ENCODE results near the gene KICS2.
"Not testable (repeated sequence)": the region's sequence is repeated elsewhere in the genome, so short reads cannot be mapped to it uniquely, and the experiment has no call there.

The KICS2 gene

GRCh38 chr12:64216239-64216638, 5.9 kb downstream of the KICS2 start:
- DNase-seq (ENCODE audit: low spot score), result no peak

DNA sequence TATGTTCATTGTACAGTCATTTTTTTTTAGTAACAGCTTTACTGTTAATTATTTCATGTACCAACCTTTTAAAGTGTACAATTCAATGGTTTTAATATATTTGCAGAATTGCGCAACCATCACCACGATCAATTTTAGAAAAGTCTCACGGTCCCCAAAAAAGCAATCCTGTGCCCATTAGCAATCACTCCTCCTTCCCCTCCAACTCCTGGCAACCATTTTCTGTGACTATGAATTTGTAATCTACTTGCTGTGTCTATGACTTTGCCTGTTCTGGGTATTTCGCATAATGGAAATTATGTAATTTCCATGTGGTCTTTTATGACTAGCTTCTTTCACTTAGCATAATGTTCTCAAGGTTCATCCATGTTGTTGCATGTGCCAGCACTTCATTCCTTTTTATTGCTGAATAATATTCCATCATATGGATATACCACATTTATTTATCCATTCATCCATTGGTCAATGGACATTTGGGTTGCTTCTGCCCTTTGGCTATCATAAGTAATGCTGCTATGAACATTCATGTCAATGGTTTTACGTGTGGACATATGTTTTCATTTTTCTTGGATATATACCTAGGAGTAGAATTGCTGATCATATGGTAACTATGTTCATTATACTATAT, 9.9 kb downstream of the KICS2 start:
- no peak for DNase-seq (ENCODE audit: low spot score)

GRCh38 chr12:64207453-64207852, 14.6 kb downstream of the KICS2 start:
- no peak for DNase-seq (ENCODE audit: low spot score)

DNA sequence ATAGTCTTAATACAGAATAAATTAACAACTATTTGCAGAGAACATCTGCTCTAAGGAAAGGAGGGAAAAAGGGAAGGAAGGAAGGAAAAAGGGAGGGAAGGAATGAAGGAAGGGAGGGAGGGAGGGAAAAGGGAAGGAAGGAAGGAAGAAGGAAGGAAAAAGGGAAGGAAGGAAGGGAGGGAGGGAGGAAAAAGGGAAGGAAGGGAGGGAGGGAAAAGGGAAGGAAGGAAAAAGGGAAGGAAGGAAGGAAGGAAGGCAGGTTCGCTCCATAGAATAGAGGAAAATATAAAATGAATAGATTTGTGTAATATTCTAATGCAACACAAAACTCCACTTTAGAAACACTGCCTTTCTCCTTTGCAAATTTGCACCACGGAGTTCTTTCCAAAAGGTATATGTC, 16.6 kb downstream of the KICS2 start:
- no peak for DNase-seq (ENCODE audit: low spot score)

- no peak for DNase-seq (ENCODE audit: low spot score)
These were observed 18.3 kb downstream of the KICS2 start for GRCh38 chr12:64203775-64204174.

DNA sequence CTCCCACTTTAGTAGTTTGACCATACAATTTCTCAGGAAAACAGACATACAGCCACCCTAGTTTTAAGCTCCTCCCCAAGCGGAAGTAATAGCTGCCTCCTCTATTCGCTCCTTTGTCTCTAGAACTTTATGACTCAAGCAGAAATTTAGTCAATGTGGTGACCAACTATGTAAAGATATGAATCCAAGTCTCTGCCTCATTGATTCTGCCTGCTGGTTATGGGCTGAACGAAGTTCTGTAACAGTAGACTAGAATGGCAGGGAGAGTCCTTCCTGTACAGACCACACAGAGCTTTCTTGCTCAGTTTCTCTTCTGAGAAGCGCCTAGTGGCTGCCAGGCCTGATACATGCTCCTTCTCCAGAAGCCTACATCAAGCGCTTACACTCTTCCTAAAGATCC, 19.1 kb downstream of the KICS2 start:
- no peak for DNase-seq (ENCODE audit: low spot score)

DNA sequence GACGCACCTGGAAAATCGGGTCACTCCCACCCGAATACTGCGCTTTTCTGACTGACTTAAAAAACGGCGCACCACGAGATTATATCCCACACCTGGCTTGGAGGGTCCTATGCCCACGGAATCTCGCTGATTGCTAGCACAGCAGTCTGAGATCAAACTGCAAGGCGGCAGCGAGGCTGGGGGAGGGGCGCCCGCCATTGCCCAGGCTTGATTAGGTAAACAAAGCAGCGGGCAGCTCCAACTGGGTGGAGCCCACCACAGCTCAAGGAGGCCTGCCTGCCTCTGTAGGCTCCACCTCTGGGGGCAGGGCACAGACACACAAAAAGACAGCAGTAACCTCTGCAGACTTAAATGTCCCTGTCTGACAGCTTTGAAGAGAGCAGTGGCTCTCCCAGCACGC, 26.3 kb downstream of the KICS2 start:
- DNase-seq (ENCODE audit: low spot score), result not testable (repeated sequence)

- DNase-seq (ENCODE audit: low spot score), result no peak
These were observed 27.6 kb downstream of the KICS2 start for GRCh38 chr12:64194333-64195149.

GRCh38 chr12:64193931-64194330, 28.2 kb downstream of the KICS2 start:
- no peak for DNase-seq (ENCODE audit: low spot score)

- peak; percentile 32 for DNase-seq (ENCODE audit: low spot score)
These were observed 29.3 kb downstream of the KICS2 start for GRCh38 chr12:64192644-64193444.

DNA sequence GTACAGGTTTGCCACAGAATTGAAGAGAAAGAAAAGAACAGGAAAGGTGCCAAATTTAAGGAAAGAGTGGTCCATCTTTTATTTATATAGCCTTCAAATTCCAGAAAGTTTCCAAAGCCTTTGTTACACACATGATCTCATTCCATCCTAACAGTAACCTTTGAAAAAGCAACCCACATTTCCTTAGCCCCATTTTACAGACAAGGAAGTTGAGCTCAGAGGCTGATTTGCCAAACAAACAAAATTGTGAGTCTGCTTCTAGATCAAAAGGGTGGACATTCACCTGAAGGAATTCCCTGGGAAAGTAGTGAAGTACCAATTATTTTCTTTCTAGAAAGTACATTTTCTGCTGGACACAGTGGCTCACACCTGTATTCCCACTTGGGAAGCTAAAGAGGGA, 32.0 kb downstream of the KICS2 start:
- no peak for DNase-seq (ENCODE audit: low spot score)

- DNase-seq (ENCODE audit: low spot score), result no peak
These were observed 32.6 kb downstream of the KICS2 start for GRCh38 chr12:64189530-64189929.

GRCh38 chr12:64187794-64188193, 34.3 kb downstream of the KICS2 start:
- DNase-seq (ENCODE audit: low spot score), result no peak

DNA sequence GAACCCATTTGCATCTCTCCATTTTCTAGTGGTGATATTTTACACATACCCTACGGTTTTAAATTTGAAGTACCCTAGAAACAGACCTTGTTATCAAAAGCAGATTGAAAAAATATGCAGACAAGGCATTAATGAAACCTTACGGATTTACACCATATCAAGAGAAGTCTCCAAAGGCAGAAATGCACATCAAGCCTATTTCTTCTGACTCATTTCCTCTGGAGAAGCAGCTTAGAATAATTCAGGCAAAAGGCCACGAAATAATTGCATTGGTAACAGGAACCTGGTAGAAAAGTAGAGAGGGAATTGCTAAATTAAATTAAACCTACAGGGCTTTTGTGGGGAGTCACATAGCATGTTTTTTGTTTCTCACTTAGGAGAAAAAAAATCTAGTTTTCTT, 34.7 kb downstream of the KICS2 start:
- DNase-seq (ENCODE audit: low spot score), result no peak

GRCh38 chr12:64186789-64187188, 35.3 kb downstream of the KICS2 start:
- DNase-seq (ENCODE audit: low spot score), result peak; percentile 66

DNA sequence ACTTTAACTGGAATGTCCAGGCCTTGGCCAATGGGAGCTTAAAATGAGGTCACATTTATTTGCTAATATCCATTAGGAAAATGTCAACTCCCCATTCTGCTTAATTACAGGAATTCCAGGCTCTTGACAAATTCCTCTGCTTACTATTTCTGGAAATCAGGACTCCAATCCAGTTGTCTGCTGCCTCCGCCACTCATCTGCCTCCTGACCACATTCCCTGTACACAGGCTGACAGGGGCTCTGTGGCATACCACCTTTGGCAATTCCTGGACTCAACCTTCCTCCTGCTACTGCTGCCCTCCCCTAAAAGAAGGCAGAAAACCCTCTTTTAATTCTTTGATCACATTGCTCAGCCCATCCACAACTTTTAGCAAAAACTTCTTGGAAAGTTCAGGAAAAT, 37.9 kb downstream of the KICS2 start:
- DNase-seq (ENCODE audit: low spot score), result no peak

GRCh38 chr12:64181430-64182291, 40.4 kb downstream of the KICS2 start:
- no peak for DNase-seq (ENCODE audit: low spot score)

- DNase-seq (ENCODE audit: low spot score), result no peak
These were observed 41.1 kb downstream of the KICS2 start for GRCh38 chr12:64180951-64181350.

DNA sequence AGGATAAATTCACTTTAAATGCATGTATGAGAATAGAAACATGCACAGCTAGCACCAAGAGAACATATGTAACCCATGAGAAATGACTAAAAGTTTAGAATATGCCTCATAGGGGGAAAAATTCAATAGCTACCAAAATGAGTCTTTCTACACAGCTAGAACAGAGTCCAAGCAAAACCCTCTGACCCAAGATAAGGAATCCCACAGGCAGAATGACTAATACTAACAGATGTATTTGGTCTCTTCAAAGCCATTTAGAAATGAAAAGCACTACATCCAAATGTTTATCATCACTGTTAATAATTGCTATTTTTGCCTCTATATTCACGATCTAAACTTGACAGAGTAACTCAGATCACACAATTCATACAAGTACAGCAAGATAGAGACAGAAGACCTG, 44.0 kb downstream of the KICS2 start:
- no peak for DNase-seq (ENCODE audit: low spot score)

GRCh38 chr12:64177001-64177400, 45.1 kb downstream of the KICS2 start:
- no peak for DNase-seq (ENCODE audit: low spot score)

DNA sequence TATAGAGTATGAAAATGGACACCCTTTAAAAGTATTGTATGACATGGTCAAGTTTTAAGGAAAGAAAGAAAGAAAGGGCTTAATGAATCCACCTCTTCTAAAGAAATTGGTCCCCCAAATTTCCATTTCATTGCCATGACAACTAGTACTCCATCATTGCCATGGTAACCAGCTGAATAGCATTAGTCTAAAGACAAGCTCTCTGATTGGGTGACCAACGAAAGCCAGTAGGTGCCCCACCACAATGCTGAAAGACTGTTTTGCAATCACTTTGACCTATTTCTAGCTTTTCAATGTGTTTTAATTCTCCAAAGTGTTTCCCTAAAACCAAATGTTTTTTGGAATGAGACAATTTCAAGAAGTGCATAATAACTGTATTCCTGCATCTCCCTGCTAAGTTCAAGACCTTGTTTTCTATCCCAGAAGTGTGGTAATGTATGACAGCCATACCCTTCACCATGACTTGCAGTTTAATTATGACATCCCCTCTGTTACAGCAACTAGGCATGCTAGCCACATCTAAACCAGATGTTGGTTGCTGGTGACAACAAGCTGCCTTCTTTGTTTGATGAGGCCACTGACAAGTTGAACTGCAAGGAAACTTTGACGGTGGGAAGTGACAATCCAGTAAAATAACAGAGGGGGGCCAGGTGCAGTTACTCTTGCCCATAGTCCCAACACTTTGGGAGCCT, 46.7 kb downstream of the KICS2 start:
- no peak for DNase-seq (ENCODE audit: low spot score)

All from activated CD4-positive, alpha-beta T cell treated with anti-CD3 and anti-CD28 coated beads, Interleukin-2, Interleukin-4, amounts not matched to agents 100 ng/mL and 50 ng/mL, durations not matched to agents 16 hours and 8 hours (primary cell).